ENCODE results near the gene CHRM4.

CHRM4 gene

DNA sequence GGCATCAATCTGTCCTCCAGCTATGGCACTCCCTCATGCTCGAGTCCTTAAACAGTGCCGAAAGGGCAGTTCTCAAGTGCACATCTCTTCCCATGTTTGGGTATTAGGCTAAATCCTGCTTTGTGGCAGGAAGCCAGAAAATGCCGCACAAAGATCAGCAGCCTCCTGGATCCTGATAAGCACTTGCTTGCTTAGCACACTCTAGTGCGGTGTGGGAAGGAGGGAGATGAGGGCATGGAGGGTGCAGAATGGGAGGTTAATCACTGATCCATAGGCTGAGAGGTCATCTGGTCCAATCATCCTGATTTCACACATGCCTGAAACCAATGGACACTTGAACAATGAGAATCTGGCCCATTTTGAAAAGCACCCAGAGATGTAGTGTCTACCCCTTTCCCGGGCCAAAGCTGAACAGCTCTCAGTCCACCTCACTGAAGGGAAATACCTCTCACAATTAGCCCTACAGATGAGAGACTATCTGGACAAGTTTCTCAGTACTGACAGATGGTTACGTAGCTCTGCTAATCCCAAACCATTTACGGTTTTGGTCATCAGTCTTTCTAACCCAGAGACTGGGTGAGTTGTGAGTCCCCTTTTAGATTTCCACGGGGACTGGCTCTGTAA lies 29.8 kb upstream of the CHRM4 start:
- no peak for TF ChIP-seq CTCF (IDR thresholded peaks at IDR 0.05; ENCODE audit: low read depth, low read length, missing control alignments)
- in situ Hi-C loops (cut with HindIII; ENCODE audit: low pct_ligation_motif_present, low sequenced_read_pairs): no loop called here
- H3K27ac ChIP-seq: no peak overlapping the region
- no peaks in the 10 kb centered on the region for H3K36me3 ChIP-seq (replicated peaks)
- H3K4me3 ChIP-seq (ENCODE audit: low read depth, low read length): no peak overlapping the region
- DNase-seq: no peak
- no peaks in the 10 kb centered on the region for H3K27me3 ChIP-seq (replicated peaks)

GRCh38 chr11:46420513-46420912 lies 28.9 kb upstream of the CHRM4 start:
- H3K4me3 ChIP-seq (ENCODE audit: low read depth, low read length): no peak overlapping the region
- in situ Hi-C loops (cut with HindIII; ENCODE audit: low pct_ligation_motif_present, low sequenced_read_pairs): no loop called here
- no peaks in the 10 kb centered on the region for H3K36me3 ChIP-seq (replicated peaks)
- H3K27ac ChIP-seq: no peak overlapping the region
- no peak for DNase-seq
- H3K27me3 ChIP-seq (replicated peaks): no peaks in the 10 kb centered on the region
- no peak for TF ChIP-seq CTCF (IDR thresholded peaks at IDR 0.05; ENCODE audit: low read depth, low read length, missing control alignments)

DNA sequence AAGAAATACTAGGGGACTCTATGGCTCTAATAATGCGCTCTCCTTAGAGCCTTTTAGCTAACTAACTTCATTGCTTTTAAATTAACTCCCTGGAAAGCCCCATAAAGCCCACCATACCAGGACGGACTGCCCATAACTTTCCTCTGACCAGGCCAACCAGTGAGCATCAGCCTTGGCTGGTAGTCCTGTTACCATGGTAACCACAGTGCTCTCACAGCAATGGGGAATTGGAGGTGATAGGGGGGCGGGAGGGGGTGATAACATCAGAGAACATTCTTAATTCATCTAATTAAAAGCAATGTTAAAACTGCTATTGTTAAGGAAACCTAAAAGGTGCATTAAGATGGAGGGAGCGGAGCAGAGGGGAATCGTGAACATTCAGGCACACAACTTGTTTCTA lies 27.2 kb upstream of the CHRM4 start:
- H3K27ac ChIP-seq: no peak overlapping the region
- H3K27me3 ChIP-seq (replicated peaks): no peaks in the 10 kb centered on the region
- no peak for TF ChIP-seq CTCF (IDR thresholded peaks at IDR 0.05; ENCODE audit: low read depth, low read length, missing control alignments)
- in situ Hi-C loops (cut with HindIII; ENCODE audit: low pct_ligation_motif_present, low sequenced_read_pairs): no loop called here
- no peak overlapping the region for H3K4me3 ChIP-seq (ENCODE audit: low read depth, low read length)
- H3K36me3 ChIP-seq (replicated peaks): peaks cover 3% of the 10 kb centered on the region
- DNase-seq: no peak

DNA sequence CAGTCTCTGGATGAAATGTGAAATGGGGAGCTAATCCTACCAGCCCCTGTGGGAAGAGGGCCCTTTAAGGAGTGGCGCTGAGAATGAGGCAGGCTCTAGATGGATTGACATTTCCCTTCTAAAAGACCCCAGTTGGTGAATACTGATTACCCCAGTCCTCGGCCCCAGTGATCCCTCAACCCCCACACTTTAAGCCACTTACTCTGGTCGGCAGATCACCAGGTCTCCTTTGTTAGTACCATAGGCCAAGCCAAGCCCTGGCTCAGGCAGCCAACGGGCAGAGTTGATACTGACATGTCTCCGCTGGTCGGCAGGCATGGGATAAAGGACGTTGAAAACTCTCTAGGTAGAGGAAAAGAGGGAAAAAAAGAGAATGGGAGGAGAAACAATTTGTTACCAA lies 26.1 kb upstream of the CHRM4 start:
- no peak overlapping the region for H3K27ac ChIP-seq
- H3K4me3 ChIP-seq (ENCODE audit: low read depth, low read length): no peak overlapping the region
- TF ChIP-seq CTCF (IDR thresholded peaks at IDR 0.05; ENCODE audit: low read depth, low read length, missing control alignments): no peak
- no peaks in the 10 kb centered on the region for H3K27me3 ChIP-seq (replicated peaks)
- DNase-seq: no peak
- H3K36me3 ChIP-seq (replicated peaks): peaks cover 3% of the 10 kb centered on the region
- in situ Hi-C loops (cut with HindIII; ENCODE audit: low pct_ligation_motif_present, low sequenced_read_pairs): no loop called here

GRCh38 chr11:46414879-46415278 lies 23.3 kb upstream of the CHRM4 start:
- DNase-seq: no peak
- no peak overlapping the region for H3K27ac ChIP-seq
- H3K27me3 ChIP-seq (replicated peaks): no peaks in the 10 kb centered on the region
- peaks cover 7% of the 10 kb centered on the region for H3K36me3 ChIP-seq (replicated peaks)
- no peak for TF ChIP-seq CTCF (IDR thresholded peaks at IDR 0.05; ENCODE audit: low read depth, low read length, missing control alignments)
- in situ Hi-C loops (cut with HindIII; ENCODE audit: low pct_ligation_motif_present, low sequenced_read_pairs): no loop called here
- H3K4me3 ChIP-seq (ENCODE audit: low read depth, low read length): no peak overlapping the region

- Histone ChIP-seq H3K27ac (no peak overlapping the region), H3K27me3 (replicated peaks) (no peaks in the 10 kb centered on the region), H3K36me3 (replicated peaks) (peaks cover 11% of the 10 kb centered on the region), H3K4me3 (ENCODE audit: low read depth, low read length) (no peak overlapping the region)
- DNase-seq: no peak
- in situ Hi-C loops (cut with HindIII; ENCODE audit: low pct_ligation_motif_present, low sequenced_read_pairs): no loop called here
- no peak for TF ChIP-seq CTCF (IDR thresholded peaks at IDR 0.05; ENCODE audit: low read depth, low read length, missing control alignments)
Observed at GRCh38 chr11:46414466-46414796, 22.9 kb upstream of the CHRM4 start.
